ENCODE results near the gene EEF1AKMT1.

The EEF1AKMT1 gene

GRCh38 chr13:20686167-20686566 is 87.6 kb downstream of the EEF1AKMT1 start:
- Histone ChIP-seq H3K9me3 (ENCODE audit: insufficient read depth, low read length) (no peaks in the 10 kb centered on the region), H4K20me1 (ENCODE audit: insufficient read depth, low read length) (no peaks in the 10 kb centered on the region), H3K27ac (ENCODE audit: low read length) (no peak overlapping the region), H3K4me2 (ENCODE audit: low read length) (no peak overlapping the region), H3K27me3 (ENCODE audit: low read depth, low read length) (no peaks in the 10 kb centered on the region), H3K79me2 (ENCODE audit: low read length) (no peaks in the 10 kb centered on the region), H3K4me3 (ENCODE audit: low read length) (no peak overlapping the region), H3K36me3 (replicated peaks; ENCODE audit: low read depth, low read length) (no peaks in the 10 kb centered on the region), H3K9ac (ENCODE audit: low read length) (no peak overlapping the region), H3K4me1 (ENCODE audit: low read length) (no peaks in the 10 kb centered on the region), H2AFZ (ENCODE audit: low read depth, low read length) (no peak overlapping the region)
- TF ChIP-seq CTCF (IDR thresholded peaks at IDR 0.05; ENCODE audit: low read depth, low read length) (no peak), EZH2phosphoT487 (IDR thresholded peaks at IDR 0.05; ENCODE audit: low read depth) (no peak)

- no peaks in the 10 kb centered on the region for H3K4me1 ChIP-seq (ENCODE audit: low read length)
- no peak overlapping the region for H2AFZ ChIP-seq (ENCODE audit: low read depth, low read length)
- H4K20me1 ChIP-seq (ENCODE audit: insufficient read depth, low read length) = no peaks in the 10 kb centered on the region
- TF ChIP-seq CTCF (IDR thresholded peaks at IDR 0.05; ENCODE audit: low read depth, low read length) (no peak), EZH2phosphoT487 (IDR thresholded peaks at IDR 0.05; ENCODE audit: low read depth) (no peak)
- H3K9ac ChIP-seq (ENCODE audit: low read length) = no peak overlapping the region
- H3K79me2 ChIP-seq (ENCODE audit: low read length) = no peaks in the 10 kb centered on the region
- no peaks in the 10 kb centered on the region for H3K27me3 ChIP-seq (ENCODE audit: low read depth, low read length)
- H3K4me2 ChIP-seq (ENCODE audit: low read length) = no peak overlapping the region
- no peak overlapping the region for H3K27ac ChIP-seq (ENCODE audit: low read length)
- H3K36me3 ChIP-seq (replicated peaks; ENCODE audit: low read depth, low read length) = no peaks in the 10 kb centered on the region
- H3K9me3 ChIP-seq (ENCODE audit: insufficient read depth, low read length) = no peaks in the 10 kb centered on the region
- no peak overlapping the region for H3K4me3 ChIP-seq (ENCODE audit: low read length)
Measured at GRCh38 chr13:20685092-20685491, 88.7 kb downstream of the EEF1AKMT1 start.

GRCh38 chr13:20684546-20684945 is 89.2 kb downstream of the EEF1AKMT1 start:
- no peak overlapping the region for H3K4me2 ChIP-seq (ENCODE audit: low read length)
- no peak overlapping the region for H2AFZ ChIP-seq (ENCODE audit: low read depth, low read length)
- no peak overlapping the region for H3K4me3 ChIP-seq (ENCODE audit: low read length)
- TF ChIP-seq CTCF (IDR thresholded peaks at IDR 0.05; ENCODE audit: low read depth, low read length) (no peak), EZH2phosphoT487 (IDR thresholded peaks at IDR 0.05; ENCODE audit: low read depth) (no peak)
- H3K9me3 ChIP-seq (ENCODE audit: insufficient read depth, low read length) = no peaks in the 10 kb centered on the region
- no peaks in the 10 kb centered on the region for H3K36me3 ChIP-seq (replicated peaks; ENCODE audit: low read depth, low read length)
- no peaks in the 10 kb centered on the region; the same call in 1 of the 2 replicates for H4K20me1 ChIP-seq (ENCODE audit: insufficient read depth, low read length)
- no peak overlapping the region for H3K9ac ChIP-seq (ENCODE audit: low read length)
- no peak overlapping the region for H3K27ac ChIP-seq (ENCODE audit: low read length)
- no peaks in the 10 kb centered on the region for H3K27me3 ChIP-seq (ENCODE audit: low read depth, low read length)
- H3K79me2 ChIP-seq (ENCODE audit: low read length) = no peaks in the 10 kb centered on the region
- H3K4me1 ChIP-seq (ENCODE audit: low read length) = no peaks in the 10 kb centered on the region

- H3K4me1 ChIP-seq (ENCODE audit: low read length) = no peaks in the 10 kb centered on the region
- no peak overlapping the region for H2AFZ ChIP-seq (ENCODE audit: low read depth, low read length)
- H4K20me1 ChIP-seq (ENCODE audit: insufficient read depth, low read length) = no peaks in the 10 kb centered on the region; the same call in 1 of the 2 replicates
- TF ChIP-seq CTCF (IDR thresholded peaks at IDR 0.05; ENCODE audit: low read depth, low read length) (no peak), EZH2phosphoT487 (IDR thresholded peaks at IDR 0.05; ENCODE audit: low read depth) (no peak)
- no peak overlapping the region for H3K4me2 ChIP-seq (ENCODE audit: low read length)
- H3K27ac ChIP-seq (ENCODE audit: low read length) = no peak overlapping the region
- no peaks in the 10 kb centered on the region for H3K36me3 ChIP-seq (replicated peaks; ENCODE audit: low read depth, low read length)
- H3K9ac ChIP-seq (ENCODE audit: low read length) = no peak overlapping the region
- no peaks in the 10 kb centered on the region for H3K9me3 ChIP-seq (ENCODE audit: insufficient read depth, low read length)
- no peaks in the 10 kb centered on the region for H3K27me3 ChIP-seq (ENCODE audit: low read depth, low read length)
- H3K79me2 ChIP-seq (ENCODE audit: low read length) = no peaks in the 10 kb centered on the region
- H3K4me3 ChIP-seq (ENCODE audit: low read length) = no peak overlapping the region
Measured at GRCh38 chr13:20684041-20684440, 89.7 kb downstream of the EEF1AKMT1 start.

Data from OCI-LY3 (cell line).